ENCODE results near the gene SRSF3. TPM values are rescaled to one million over a fixed set of nuclear protein-coding genes. Genes with fewer than 3 reads are reported as not detected.
A peak's percentile ranks its signal among the peaks of the same experiment; 100 is the strongest.

The SRSF3 gene
- total RNA-seq, 2 donors from 2014 or later: 493 to 536 TPM

- DNase-seq: no peak
- H3K27me3 Mint-ChIP-seq (ENCODE audit: insufficient read depth): no peaks in the 10 kb centered on the region
- peak overlapping the region; percentile 71 for H3K27ac Mint-ChIP-seq
- WGBS, 2 experiments (ENCODE audit: insufficient coverage in 1 of 2, insufficient read length in 1 of 2): 82% methylated on average over 1 of the region's 1 CpG; no CpG with 5 or more reads in 1 of the 2 experiments
- H3K36me3 ChIP-seq (ENCODE audit: control insufficient read depth, insufficient read depth, low read length): peaks cover 79% of the 10 kb centered on the region
- TF ChIP-seq CTCF (conservative IDR thresholded peaks at IDR 0.05): no peak
- no peaks in the 10 kb centered on the region for H3K27me3 ChIP-seq (ENCODE audit: control insufficient read depth, insufficient read depth, low read length, poor library complexity, severe bottlenecking)
- H3K9me3 ChIP-seq (ENCODE audit: control insufficient read depth, low read length): no peaks in the 10 kb centered on the region
- peak overlapping the region; percentile 100 for H3K9ac ChIP-seq (ENCODE audit: extremely low read depth, low read length, poor library complexity, severe bottlenecking)
- H3K4me1 Mint-ChIP-seq: peaks cover 30% of the 10 kb centered on the region
- H3K4me3 ChIP-seq (ENCODE audit: low read length): peak overlapping the region; percentile 96
- peak overlapping the region; percentile 91 for H3K4me3 Mint-ChIP-seq
- no peak overlapping the region for H3K27ac ChIP-seq (ENCODE audit: low read depth, low read length)
- peaks cover 2% of the 10 kb centered on the region for H3K9me3 Mint-ChIP-seq
- peaks cover 5% of the 10 kb centered on the region for H3K4me1 ChIP-seq (ENCODE audit: control insufficient read depth, insufficient read depth, low read length)
- peaks cover 83% of the 10 kb centered on the region for H3K36me3 Mint-ChIP-seq (ENCODE audit: low read depth)
Observed at GRCh38 chr6:36597775-36598174, 3.6 kb downstream of the SRSF3 start.

GRCh38 chr6:36598326-36598725 is 4.2 kb downstream of the SRSF3 start:
- H3K36me3 Mint-ChIP-seq (ENCODE audit: low read depth): peaks cover 89% of the 10 kb centered on the region
- peaks cover 2% of the 10 kb centered on the region for H3K9me3 Mint-ChIP-seq
- H3K4me3 Mint-ChIP-seq: peak overlapping the region; percentile 91
- H3K27ac ChIP-seq (ENCODE audit: low read depth, low read length): no peak overlapping the region
- peak overlapping the region; percentile 100 for H3K9ac ChIP-seq (ENCODE audit: extremely low read depth, low read length, poor library complexity, severe bottlenecking)
- DNase-seq: no peak
- TF ChIP-seq CTCF (conservative IDR thresholded peaks at IDR 0.05): no peak
- H3K36me3 ChIP-seq (ENCODE audit: control insufficient read depth, insufficient read depth, low read length): peaks cover 84% of the 10 kb centered on the region
- H3K9me3 ChIP-seq (ENCODE audit: control insufficient read depth, low read length): no peaks in the 10 kb centered on the region
- 90 to 91% methylated on average over 9 of the region's 9 CpGs for WGBS, 2 experiments (ENCODE audit: insufficient coverage in 1 of 2, insufficient read length in 1 of 2)
- H3K4me3 ChIP-seq (ENCODE audit: low read length): peak overlapping the region; percentile 96
- H3K4me1 ChIP-seq (ENCODE audit: control insufficient read depth, insufficient read depth, low read length): peaks cover 5% of the 10 kb centered on the region
- H3K4me1 Mint-ChIP-seq: peaks cover 30% of the 10 kb centered on the region
- H3K27me3 ChIP-seq (ENCODE audit: control insufficient read depth, insufficient read depth, low read length, poor library complexity, severe bottlenecking): no peaks in the 10 kb centered on the region
- peak overlapping the region; percentile 89 for H3K27ac Mint-ChIP-seq
- H3K27me3 Mint-ChIP-seq (ENCODE audit: insufficient read depth): no peaks in the 10 kb centered on the region

GRCh38 chr6:36598739-36599318 is 4.7 kb downstream of the SRSF3 start:
- peaks cover 5% of the 10 kb centered on the region for H3K4me1 ChIP-seq (ENCODE audit: control insufficient read depth, insufficient read depth, low read length)
- Mint-ChIP-seq H3K4me1 (peaks cover 28% of the 10 kb centered on the region), H3K4me3 (peak overlapping the region; percentile 91), H3K27ac (peak overlapping the region; percentile 89), H3K9me3 (peaks cover 2% of the 10 kb centered on the region), H3K27me3 (ENCODE audit: insufficient read depth) (no peaks in the 10 kb centered on the region), H3K36me3 (ENCODE audit: low read depth) (peaks cover 94% of the 10 kb centered on the region)
- no peak overlapping the region for H3K27ac ChIP-seq (ENCODE audit: low read depth, low read length)
- no peak for TF ChIP-seq CTCF (conservative IDR thresholded peaks at IDR 0.05)
- no peaks in the 10 kb centered on the region for H3K9me3 ChIP-seq (ENCODE audit: control insufficient read depth, low read length)
- peaks cover 89% of the 10 kb centered on the region for H3K36me3 ChIP-seq (ENCODE audit: control insufficient read depth, insufficient read depth, low read length)
- no peaks in the 10 kb centered on the region for H3K27me3 ChIP-seq (ENCODE audit: control insufficient read depth, insufficient read depth, low read length, poor library complexity, severe bottlenecking)
- DNase-seq: no peak
- peak overlapping the region; percentile 96 for H3K4me3 ChIP-seq (ENCODE audit: low read length)
- H3K9ac ChIP-seq (ENCODE audit: extremely low read depth, low read length, poor library complexity, severe bottlenecking): peak overlapping the region; percentile 100
- 83 to 88% methylated on average over 9 to 11 of the region's 11 CpGs for WGBS, 2 experiments (ENCODE audit: insufficient coverage in 1 of 2, insufficient read length in 1 of 2)
